GM13976 (cell line): ENCODE measurements around the gene ALKBH8.

Experiments used
- DNase-seq: peaks from one replicate; pipeline ENCODE4 v3.0.0; 2012; ENCODE audit warnings: low spot score
- in situ Hi-C: fragments of 300-500 bp; cut with MboI; formaldehyde crosslinking; loops from one replicate; pipeline ENCODE4 v1.12.0; 2022; ENCODE audit warnings: low sequenced_read_pairs, mixed read lengths, inconsistent platforms; ENCODE audit not compliant: unreplicated experiment
- TF ChIP-seq, protein P1 (sequence below): IDR thresholded peaks from 2 replicates; pipeline ENCODE4 v1.5.1; 2012; ENCODE audit warnings: borderline replicate concordance, mild to moderate bottlenecking; ENCODE audit not compliant: insufficient read depth; ENCODE audit errors: extremely low read depth, missing control alignments, control extremely low read depth

Gene ALKBH8

DNA sequence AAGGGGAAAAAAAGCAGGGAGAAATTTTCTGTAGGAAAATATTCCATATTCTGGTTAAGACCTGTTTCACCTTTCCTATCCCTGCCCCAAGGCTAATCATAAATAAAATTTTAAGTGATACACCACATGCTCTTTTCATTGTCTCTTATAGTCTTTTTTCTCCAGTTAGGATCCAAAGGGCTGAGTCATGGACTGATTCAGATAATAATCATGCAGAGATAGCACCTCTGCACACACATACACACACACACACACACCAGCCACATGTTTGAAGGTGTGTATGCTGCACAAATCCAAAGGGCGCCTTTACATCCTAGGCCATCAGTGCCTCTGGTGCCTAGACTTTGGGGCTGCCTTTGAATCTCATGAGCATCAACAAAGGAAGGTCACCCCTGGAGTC, 72.4 kb downstream of the ALKBH8 start:
- DNase-seq = no peak
- TF ChIP-seq, protein P1, sequence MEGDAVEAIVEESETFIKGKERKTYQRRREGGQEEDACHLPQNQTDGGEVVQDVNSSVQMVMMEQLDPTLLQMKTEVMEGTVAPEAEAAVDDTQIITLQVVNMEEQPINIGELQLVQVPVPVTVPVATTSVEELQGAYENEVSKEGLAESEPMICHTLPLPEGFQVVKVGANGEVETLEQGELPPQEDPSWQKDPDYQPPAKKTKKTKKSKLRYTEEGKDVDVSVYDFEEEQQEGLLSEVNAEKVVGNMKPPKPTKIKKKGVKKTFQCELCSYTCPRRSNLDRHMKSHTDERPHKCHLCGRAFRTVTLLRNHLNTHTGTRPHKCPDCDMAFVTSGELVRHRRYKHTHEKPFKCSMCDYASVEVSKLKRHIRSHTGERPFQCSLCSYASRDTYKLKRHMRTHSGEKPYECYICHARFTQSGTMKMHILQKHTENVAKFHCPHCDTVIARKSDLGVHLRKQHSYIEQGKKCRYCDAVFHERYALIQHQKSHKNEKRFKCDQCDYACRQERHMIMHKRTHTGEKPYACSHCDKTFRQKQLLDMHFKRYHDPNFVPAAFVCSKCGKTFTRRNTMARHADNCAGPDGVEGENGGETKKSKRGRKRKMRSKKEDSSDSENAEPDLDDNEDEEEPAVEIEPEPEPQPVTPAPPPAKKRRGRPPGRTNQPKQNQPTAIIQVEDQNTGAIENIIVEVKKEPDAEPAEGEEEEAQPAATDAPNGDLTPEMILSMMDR = no peak
- in situ Hi-C loops = no loop called here

DNA sequence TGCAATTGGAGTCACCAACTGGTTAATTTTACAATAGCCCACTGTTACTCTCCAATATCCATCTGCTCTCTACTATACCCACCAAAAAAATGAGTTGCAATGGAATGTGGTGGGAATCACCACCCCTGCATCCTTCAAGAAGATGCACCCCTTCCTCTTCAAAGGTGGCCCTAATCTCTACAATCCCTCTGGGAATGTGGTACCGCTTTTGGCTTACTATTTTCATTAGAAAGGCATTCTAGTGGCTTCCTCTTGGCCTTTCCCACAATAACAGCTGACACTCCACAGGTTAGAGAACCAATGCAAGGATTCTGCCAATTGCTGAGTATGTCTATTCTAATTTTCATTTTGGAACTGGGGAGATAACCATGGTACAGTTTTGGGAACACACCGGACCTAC, 74.7 kb downstream of the ALKBH8 start:
- in situ Hi-C loops = no loop called here
- TF ChIP-seq, protein P1 = no peak
- DNase-seq = no peak

DNA sequence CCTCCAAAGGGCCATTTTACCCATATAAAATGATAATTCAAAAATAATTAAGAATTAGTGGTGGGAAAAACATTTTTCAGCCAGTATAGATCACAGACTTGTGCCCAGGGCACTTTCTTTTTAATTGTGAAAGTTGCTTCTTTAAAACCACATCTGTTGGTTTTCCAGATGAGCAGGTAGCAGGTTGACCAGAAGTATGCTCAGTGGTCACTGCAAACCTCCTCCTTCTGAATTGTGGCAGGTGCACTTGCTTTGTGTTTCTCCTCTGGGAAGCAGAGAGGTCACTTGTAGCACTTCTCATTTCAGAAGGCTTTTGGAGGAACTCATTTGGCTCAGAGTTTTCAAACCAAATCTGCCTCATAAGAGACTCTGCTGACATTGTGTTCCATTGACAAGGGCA, 83.3 kb downstream of the ALKBH8 start:
- TF ChIP-seq, protein P1 = no peak
- DNase-seq = no peak
- in situ Hi-C loops = no loop called here

DNA sequence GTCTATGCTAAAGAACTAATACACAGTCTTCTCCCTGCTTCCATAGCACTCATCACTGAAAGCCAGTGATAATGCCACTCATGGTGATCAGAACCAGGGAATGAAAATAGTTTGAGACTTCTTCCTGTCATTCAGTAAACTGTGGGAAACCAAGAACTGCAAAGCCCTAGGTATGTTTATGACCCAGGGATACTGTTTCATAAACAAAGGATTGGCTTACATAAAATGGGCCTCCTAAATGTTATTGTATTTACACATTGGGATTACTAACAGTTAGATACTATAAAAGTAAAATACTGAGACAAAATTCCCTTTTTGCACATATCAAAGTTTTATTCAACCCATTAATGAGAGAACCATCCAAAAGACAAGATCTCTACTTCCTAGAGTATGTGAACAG, 86.6 kb downstream of the ALKBH8 start:
- DNase-seq = no peak
- in situ Hi-C loops = no loop called here
- TF ChIP-seq, protein P1 = no peak

DNA sequence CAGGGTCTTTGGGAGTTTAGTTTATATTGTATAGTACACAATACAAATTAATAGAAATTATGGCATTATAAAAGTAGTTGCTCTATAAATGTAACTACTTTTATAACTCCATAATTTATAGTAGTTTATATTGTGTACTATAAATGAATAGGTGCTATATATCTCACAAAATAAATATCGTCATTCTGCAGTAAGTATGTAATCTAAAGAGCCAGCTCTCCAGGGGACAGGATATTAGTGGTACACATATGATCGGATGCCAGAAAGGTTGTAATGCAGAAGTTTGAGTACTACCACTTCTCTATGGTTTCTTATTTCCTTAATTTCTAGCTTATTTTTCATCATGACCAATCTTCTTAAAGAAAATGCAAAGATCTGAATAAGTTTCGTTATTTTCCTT, 87.7 kb downstream of the ALKBH8 start:
- in situ Hi-C loops = no loop called here
- TF ChIP-seq, protein P1 = no peak
- no peak for DNase-seq

DNA sequence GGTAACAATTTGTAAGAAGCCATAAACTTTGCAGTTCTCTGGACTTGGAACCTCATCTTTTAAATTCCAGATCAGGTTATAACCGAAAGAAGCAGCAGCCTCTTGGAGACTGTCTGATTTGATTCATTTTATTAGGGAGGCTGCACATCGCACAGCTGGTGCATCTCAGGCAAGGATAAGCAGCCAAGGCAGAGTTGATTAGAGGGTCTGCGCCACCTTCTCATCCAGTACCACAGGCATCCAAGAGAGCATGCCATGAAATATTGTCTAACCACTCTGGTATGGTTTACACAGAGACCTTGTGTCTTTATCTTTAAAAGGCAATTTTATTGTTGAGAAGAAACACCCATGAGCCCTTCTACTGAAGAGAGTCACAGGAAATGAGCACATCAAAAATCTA, 91.7 kb downstream of the ALKBH8 start:
- TF ChIP-seq, protein P1 = no peak
- in situ Hi-C loops = no loop called here
- no peak for DNase-seq

DNA sequence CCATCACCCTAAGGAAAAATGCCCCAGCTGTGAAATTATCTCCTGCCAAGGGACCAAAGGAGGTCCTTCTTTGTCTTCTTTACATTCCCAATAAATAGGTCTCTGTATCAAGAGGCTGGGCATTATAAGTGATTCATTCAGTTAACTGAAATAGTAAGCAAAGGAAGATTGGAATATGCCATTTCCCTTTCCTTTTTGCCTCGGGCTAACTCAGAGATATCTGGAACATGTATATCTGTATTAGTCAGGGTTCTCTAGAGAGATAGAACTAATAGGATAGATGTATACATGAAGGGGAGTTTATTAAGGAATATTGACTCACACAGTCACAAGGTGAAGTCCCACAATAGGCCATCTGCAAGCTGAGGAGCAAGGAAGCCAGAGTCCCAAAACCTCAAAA, 92.6 kb downstream of the ALKBH8 start:
- TF ChIP-seq, protein P1 = no peak
- DNase-seq = no peak
- in situ Hi-C loops = no loop called here
